Stimulated activated CD4-positive, alpha-beta T cell treated with anti-CD3 and anti-CD28 coated beads, Interleukin-1b, Interleukin-23, amount 100 ng/mL, for 4 hours (primary cell): ENCODE results near the gene TMEM202.
"Not testable (repeated sequence)": the region's sequence is repeated elsewhere in the genome, so short reads cannot be mapped to it uniquely, and the experiment has no call there.

Source experiments
- DNase-seq, 2 donors: peaks; one replicate each; pipeline ENCODE4 v3.0.0-alpha.2; 2020; ENCODE audit warnings: low read depth in 2 of 2

TMEM202 gene

GRCh38 chr15:72402726-72403125, 4.6 kb downstream of the TMEM202 start:
- no peak for DNase-seq

- no peak for DNase-seq
Measured at GRCh38 chr15:72404356-72404755, 6.3 kb downstream of the TMEM202 start.

GRCh38 chr15:72404841-72405240, 6.7 kb downstream of the TMEM202 start:
- no peak for DNase-seq

DNA sequence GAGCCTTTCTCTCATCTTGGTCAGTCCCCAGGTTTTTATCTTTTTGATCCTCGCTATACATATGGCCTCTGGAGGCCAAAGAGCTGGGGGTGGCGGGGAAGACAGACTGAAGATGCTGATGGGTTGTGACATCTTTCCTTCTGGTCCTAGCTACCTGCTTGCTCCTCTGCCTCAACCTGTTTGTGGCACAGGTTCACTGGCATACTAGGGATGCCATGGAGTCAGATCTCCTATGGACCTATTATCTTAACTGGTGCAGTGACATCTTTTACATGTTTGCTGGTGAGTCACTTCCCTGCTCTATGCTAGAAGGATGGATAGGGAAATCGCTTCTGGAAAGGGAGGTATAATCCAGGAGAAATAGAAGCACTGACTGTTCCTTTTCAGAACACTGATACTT, 8.8 kb downstream of the TMEM202 start:
- no peak for DNase-seq

GRCh38 chr15:72411111-72411510, 13.0 kb downstream of the TMEM202 start:
- no peak for DNase-seq

DNA sequence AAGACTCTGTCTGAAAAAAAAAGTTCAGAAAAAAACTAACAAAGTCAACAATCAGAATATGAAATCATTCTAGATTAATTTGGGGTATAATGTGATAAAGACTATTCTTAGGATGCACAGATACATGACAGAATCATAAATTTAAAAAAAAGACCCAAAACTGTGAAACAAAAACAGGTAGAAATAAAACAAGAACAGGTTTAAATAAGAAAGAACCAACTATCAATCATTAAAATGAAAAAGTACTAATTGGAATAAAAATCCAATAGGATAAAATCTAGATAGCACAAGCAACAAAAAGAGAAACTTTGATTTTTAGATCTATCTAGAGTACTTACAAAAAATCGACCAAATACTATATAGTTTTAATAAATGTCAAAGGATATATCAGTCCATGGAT, 13.4 kb downstream of the TMEM202 start:
- no peak for DNase-seq

DNA sequence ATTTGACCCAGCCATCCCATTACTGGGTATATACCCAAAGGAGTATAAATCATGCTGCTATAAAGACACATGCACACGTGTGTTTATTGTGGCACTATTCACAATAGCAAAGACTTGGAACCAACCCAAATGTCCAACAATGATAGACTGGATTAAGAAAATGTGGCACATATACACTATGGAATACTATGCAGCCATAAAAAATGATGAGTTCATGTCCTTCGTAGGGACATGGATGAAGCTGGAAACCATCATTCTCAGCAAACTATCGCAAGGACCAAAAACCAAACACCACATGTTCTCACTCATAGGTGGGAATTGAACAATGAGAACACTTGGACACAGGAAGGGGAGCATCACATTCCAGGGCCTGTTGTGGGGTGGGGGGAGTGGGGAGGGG, 15.2 kb downstream of the TMEM202 start:
- DNase-seq = not testable (repeated sequence)

DNA sequence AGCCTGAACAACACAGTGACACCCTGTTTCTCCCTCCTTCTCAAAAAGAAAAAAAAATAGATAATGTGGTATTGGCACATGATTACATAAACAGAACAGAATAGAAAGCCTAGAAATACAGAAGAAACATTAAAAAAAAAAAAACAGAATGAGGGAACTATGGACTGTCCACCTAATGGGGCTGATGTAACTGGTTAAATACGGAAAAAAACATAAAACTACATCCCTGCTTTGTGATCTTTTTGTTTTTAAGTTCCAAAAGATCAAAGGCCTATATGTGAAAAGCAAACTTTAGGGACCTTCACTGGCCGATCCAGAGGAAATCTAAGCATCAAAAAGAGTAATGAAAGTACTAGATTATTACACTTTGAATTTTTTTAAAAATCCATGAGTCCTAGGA, 17.2 kb downstream of the TMEM202 start:
- no peak for DNase-seq

- not testable (repeated sequence) for DNase-seq
Measured at GRCh38 chr15:72419768-72420167, 21.7 kb downstream of the TMEM202 start.

DNA sequence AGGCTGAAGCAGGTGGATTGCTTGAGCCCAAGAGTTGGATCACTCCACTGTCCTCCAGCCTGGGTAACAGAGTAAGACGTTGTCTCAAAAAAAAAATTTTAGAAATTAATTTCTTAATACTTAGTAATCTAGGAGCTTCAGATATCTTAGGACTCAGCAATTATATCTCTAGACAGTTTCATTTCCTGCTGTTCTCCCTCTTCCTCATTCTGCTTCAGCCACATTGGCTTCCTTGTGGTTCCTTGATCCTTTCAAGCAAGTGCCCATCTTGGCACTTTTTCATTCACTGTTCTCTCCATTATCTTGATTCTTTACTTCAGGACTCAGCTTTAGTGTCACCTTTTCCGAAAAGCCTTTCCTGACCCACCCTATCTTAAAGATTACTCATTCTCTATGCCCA, 22.5 kb downstream of the TMEM202 start:
- DNase-seq = no peak

DNA sequence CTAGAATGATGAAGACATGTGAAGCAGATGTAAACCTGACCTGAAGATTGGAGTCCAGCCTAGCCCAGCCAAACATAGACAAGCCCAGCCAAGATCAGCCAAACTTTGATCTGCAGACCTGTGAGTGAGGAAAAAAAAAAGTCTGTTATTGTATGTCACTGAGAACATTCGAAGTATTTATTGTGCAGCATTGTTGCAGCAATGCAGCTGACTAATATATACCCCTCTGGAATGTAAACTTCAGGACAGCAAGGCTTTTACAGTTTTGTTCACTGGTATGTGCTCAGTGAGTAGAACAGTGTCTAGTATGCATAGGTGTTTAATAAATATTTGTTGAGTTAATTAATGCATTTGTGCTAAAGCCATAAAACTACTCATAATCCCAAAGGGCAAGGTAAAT, 23.4 kb downstream of the TMEM202 start:
- no peak for DNase-seq

GRCh38 chr15:72423256-72423655, 25.2 kb downstream of the TMEM202 start:
- DNase-seq = no peak

- DNase-seq = no peak
Measured at GRCh38 chr15:72426753-72427152, 28.6 kb downstream of the TMEM202 start.

GRCh38 chr15:72437650-72438316, 39.7 kb downstream of the TMEM202 start:
- no peak for DNase-seq

- DNase-seq = not testable (repeated sequence)
Measured at GRCh38 chr15:72442848-72443247, 44.7 kb downstream of the TMEM202 start.

DNA sequence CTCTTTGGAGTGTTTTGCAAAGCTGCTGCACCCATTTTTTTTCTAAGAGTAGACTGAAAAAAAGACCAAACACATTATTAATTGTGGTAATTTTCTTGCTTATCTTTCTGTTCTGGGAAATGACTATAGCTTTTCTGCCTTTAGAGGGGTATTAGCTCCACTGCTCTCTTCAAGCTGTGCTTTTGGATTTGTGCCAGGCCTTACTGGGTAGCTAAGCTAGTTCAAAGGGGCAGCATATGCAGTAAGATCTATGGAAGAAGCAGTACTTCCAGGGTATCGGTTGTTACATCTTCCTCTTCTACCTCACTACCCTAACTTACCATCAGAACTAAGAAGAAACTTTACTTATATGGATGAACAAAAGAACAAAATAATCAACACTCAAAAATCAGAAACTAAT, 47.3 kb downstream of the TMEM202 start:
- DNase-seq = no peak

- DNase-seq = no peak
Measured at GRCh38 chr15:72450805-72451204, 52.7 kb downstream of the TMEM202 start.

GRCh38 chr15:72451224-72451623, 53.1 kb downstream of the TMEM202 start:
- no peak for DNase-seq

DNA sequence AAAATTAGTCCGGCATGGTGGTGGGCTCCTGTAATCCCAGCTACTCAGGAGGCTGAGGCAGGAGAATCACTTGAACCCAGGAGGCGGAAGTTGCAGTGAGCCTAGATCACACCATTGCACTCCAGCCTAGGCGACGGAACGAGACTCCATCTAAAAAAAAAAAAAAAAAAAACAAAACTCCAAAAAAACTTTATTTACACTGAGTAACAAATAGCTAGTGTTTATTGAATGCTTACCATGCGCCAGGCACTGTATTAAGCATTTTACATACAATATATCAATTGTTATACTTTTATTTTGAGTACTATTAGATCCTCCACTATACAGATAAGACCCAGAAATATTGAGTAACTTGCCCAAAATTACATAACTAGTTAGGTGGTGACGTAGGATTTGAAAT, 58.6 kb downstream of the TMEM202 start:
- no peak for DNase-seq
